BJ (cell line): ENCODE results near the gene SENP1. TPM values are rescaled to one million over a fixed set of nuclear protein-coding genes. Genes with fewer than 3 reads are reported as not detected.

Experiments used
- CTCF ChIA-PET: fragments of 350-600 bp; formaldehyde crosslinking; extraction: SDS; loops from one replicate; lab custom pipeline; 2021; ENCODE audit warnings: antibody characterized with exemption, inconsistent platforms; lab: Yijun Ruan, JAX
- POLR2A ChIA-PET: fragments of 300-600 bp; sonication (Branson Sonifier 250); formaldehyde crosslinking; extraction: SDS; loops from one replicate; lab custom pipeline; 2021; ENCODE audit warnings: antibody characterized with exemption; lab: Charles Lee
- DNase-seq: peaks from one replicate; pipeline ENCODE4 v3.0.0-alpha.2; 2011; ENCODE audit warnings: low read depth
- H3K27me3 ChIP-seq: 2 replicates; pipeline ENCODE4 v1.6.0; 2011; ENCODE audit warnings: low read length; ENCODE audit not compliant: control insufficient read depth, insufficient read depth
- H3K36me3 ChIP-seq: 2 replicates; pipeline ENCODE4 v1.5.1; 2011; ENCODE audit warnings: low read length; ENCODE audit not compliant: control insufficient read depth, insufficient read depth
- H3K4me3 ChIP-seq: 2 replicates; pipeline ENCODE4 v1.5.1; 2011; ENCODE audit warnings: low read depth, mild to moderate bottlenecking, control low read depth, low read length
- polyA minus RNA-seq: library from RNA; depleted of rRNA, polyadenylated mRNA; stranded (reverse); fragments of >200 nt; gene quantifications from 2 replicates; pipeline ENCODE4 v1.2.3, GENCODE V29; 2011; rRNA and poly(A)+ RNA removed
- polyA plus RNA-seq: library from polyadenylated mRNA; depleted of rRNA; stranded (reverse); fragments of >200 nt; gene quantifications from 2 replicates; pipeline ENCODE4 v1.2.3, GENCODE V29; 2011; rRNA removed
- TF ChIP-seq, protein P1 (sequence below): IDR thresholded peaks from 2 replicates; pipeline ENCODE4 v1.5.1; 2011; ENCODE audit warnings: low read depth, mild to moderate bottlenecking, control low read depth, inconsistent platforms, low read length, moderate library complexity; ENCODE audit not compliant: insufficient read depth

The SENP1 gene
- polyA plus RNA-seq (10.3 and 20.0 TPM in 2 replicates), polyA minus RNA-seq (12.7 and 15.4 TPM in 2 replicates)

DNA sequence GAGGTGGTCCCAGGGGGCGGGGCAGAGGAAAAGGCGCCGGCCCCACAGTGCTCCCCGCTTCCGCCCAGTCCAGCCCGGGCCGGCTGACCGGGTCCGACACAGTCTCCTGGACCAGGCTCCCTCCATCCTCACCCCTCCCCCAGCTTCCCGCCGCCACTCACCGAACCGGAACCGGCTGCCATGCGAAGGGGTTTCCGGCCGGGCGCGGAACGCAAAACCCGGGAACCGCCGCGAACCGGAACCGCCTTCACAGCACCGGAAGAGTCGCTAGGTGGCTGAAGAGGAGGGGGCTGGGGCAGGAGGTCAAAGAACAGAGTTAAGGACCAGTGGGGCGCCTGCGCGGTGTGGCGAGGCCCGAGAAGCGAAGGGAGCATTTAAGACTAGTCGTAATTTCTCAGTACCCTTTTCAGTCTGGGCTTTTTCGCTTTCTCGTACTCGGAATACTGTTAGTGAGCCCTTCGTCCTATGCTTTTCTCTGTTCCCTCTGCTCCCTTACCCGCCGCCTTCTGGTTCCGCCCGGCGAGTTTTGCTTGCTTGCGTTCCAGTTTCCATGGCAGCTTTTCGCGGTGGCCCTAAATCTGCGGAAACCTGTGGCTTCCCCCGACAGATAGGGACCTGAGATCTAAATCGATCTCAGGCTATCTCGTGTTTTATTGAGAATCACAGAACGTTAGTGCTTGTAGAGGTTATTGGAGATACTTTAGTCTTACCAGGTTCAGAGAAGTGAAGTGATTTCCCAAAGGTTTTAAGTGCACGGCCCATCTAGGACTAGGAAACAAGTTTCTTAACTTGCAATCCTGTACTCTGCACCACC lies at the start of gene SENP1:
Gene SENP1, minus strand, starts transcription at position 213 of the 814 bp plus-strand sequence. CDS start 4,607 bp downstream, outside the sequence.
- H3K36me3 ChIP-seq: no peaks in the 10 kb centered on the region
- ChIA-PET CTCF (interaction anchor here (0.6 to 2.5 kb wide), 5 partner anchors 11 to 88 kb away, joined by 3 to 7 read pairs (median 3); partner anchors contain the start of gene PFKM), POLR2A (no interaction called here)
- DNase-seq: no peak
- TF ChIP-seq, protein P1, sequence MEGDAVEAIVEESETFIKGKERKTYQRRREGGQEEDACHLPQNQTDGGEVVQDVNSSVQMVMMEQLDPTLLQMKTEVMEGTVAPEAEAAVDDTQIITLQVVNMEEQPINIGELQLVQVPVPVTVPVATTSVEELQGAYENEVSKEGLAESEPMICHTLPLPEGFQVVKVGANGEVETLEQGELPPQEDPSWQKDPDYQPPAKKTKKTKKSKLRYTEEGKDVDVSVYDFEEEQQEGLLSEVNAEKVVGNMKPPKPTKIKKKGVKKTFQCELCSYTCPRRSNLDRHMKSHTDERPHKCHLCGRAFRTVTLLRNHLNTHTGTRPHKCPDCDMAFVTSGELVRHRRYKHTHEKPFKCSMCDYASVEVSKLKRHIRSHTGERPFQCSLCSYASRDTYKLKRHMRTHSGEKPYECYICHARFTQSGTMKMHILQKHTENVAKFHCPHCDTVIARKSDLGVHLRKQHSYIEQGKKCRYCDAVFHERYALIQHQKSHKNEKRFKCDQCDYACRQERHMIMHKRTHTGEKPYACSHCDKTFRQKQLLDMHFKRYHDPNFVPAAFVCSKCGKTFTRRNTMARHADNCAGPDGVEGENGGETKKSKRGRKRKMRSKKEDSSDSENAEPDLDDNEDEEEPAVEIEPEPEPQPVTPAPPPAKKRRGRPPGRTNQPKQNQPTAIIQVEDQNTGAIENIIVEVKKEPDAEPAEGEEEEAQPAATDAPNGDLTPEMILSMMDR: no peak
- H3K4me3 ChIP-seq: peak within 1 kb of the TSS; percentile 88
- H3K27me3 ChIP-seq: peaks cover 2% of the 10 kb centered on the region; the same call in 1 of the 2 replicates

GRCh38 chr12:48151103-48151771 lies 45.4 kb upstream of the SENP1 start:
- Histone ChIP-seq H3K4me3 (no peak overlapping the region), H3K36me3 (peaks cover 11% of the 10 kb centered on the region), H3K27me3 (no peaks in the 10 kb centered on the region)
- ChIA-PET CTCF (interaction anchor here (1.0 to 1.5 kb wide), 3 partner anchors 10 to 15 kb away, joined by 3 to 5 read pairs (median 4); no protein-coding TSS in a partner anchor), POLR2A (no interaction called here)
- no peak for DNase-seq
- TF ChIP-seq, protein P1: no peak

DNA sequence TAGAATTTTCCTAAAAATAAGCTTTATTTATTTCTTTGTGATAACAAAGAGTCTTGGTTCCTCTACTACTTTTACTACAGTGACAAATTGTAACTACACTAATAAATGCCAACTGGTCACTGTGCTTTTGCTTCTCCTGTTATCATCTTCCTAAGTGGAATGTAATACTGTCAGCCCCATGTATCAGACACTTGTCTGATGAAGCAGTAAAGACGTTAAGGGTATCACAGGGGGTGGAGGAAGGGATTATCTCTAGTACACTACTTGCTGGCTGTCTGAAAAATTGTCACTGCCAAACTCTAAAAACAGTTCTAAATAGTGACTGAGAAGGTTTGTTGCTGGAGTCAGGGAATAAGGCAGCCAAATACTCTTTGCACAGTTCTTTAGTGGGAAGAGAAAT lies 40.1 kb upstream of the SENP1 start:
- H3K36me3 ChIP-seq: peaks cover 25% of the 10 kb centered on the region
- POLR2A ChIA-PET: no interaction called here
- CTCF ChIA-PET: no interaction called here
- DNase-seq: no peak
- TF ChIP-seq, protein P1: no peak
- H3K27me3 ChIP-seq: no peaks in the 10 kb centered on the region
- no peak overlapping the region for H3K4me3 ChIP-seq

DNA sequence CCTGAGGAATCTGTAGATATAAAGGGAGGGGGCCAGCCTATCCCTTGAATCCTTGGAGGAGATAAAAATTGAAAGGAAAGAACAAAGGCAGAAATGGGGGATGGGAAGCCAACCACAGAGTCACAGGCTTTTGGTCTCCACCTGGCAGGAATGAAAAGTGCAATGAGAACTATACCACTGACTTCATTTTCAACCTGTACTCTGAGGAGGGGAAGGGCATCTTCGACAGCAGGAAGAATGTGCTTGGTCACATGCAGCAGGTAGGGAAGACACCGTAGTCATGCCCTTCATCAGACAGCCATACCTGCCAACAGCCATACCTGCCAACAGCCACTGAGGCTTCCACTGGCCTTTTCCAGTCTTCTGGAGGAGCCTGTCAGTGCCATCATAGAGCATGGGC lies 38.0 kb upstream of the SENP1 start:
- ChIA-PET POLR2A (no interaction called here), CTCF (interaction anchor here (1.0 kb wide), 1 partner anchor 133 kb away, joined by 3 read pairs; no protein-coding TSS in a partner anchor)
- Histone ChIP-seq H3K4me3 (no peak overlapping the region), H3K27me3 (no peaks in the 10 kb centered on the region), H3K36me3 (peaks cover 28% of the 10 kb centered on the region)
- DNase-seq: no peak
- TF ChIP-seq, protein P1: no peak
